Measurements from ENCODE around the gene MAPKAP1.
A peak's percentile ranks its signal among the peaks of the same experiment; 100 is the strongest.

MAPKAP1 gene

GRCh38 chr9:125494653-125494915 is 212.4 kb downstream of the MAPKAP1 start (continued):
- TF ChIP-seq RARB (CRISPR knock-in tag; IDR thresholded peaks at IDR 0.05) (no peak), ZNF70 (CRISPR knock-in tag; IDR thresholded peaks at IDR 0.05) (no peak)

DNA sequence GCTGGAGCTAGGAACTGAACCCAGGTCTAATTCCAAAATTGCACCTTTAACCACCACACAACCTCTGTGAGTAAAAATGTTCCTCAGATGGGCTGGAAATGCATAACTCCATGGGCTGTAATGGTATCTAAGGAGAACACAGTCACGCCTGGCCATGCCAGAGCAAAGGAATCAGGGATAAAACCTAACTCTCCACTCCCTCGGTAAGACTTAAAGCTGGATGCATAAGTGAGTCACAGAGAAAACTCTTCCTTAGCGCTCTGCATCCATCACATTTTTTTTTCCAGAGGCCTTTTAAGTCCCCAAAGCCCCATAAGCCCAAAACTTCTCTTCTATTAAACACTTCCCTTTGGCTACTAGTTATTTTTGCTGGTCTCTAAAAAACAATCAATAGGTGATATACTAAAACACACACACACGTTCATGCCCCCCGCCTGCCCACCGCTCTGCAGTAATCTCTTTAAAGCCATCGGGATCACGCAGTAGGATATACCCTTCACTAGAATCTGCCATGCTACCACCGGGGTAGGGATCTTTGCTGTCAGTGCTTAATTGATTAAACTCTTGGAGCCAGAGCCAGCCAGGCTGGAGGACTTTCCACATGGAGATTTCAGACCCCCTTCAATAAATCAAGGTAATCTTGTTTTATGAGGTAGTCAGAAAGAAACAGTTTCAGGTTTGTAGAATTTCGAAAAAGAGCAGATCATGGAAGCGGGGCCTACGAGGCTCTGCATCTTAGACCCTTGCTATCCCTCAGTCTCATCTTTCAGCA is 212.9 kb downstream of the MAPKAP1 start:
- peak; percentile 40; the same call in 2 of the 3 replicates for ATAC-seq
- TF ChIP-seq RARB (CRISPR knock-in tag; IDR thresholded peaks at IDR 0.05) (no peak), CSDC2 (CRISPR knock-in tag; IDR thresholded peaks at IDR 0.05) (no peak), GLIS3 (CRISPR knock-in tag; IDR thresholded peaks at IDR 0.05) (no peak)

GRCh38 chr9:125493384-125493783 is 213.6 kb downstream of the MAPKAP1 start:
- ATAC-seq, result no peak
- TF ChIP-seq GLIS3 (CRISPR knock-in tag; IDR thresholded peaks at IDR 0.05) (no peak), PATZ1 (CRISPR knock-in tag; IDR thresholded peaks at IDR 0.05; ENCODE audit: borderline replicate concordance) (no peak), ZFP30 (CRISPR knock-in tag; IDR thresholded peaks at IDR 0.05) (no peak), ARNTL (CRISPR knock-in tag; IDR thresholded peaks at IDR 0.05; ENCODE audit: borderline replicate concordance, low read depth) (no peak), ZNF8 (CRISPR knock-in tag; IDR thresholded peaks at IDR 0.05) (no peak), ZNF565 (CRISPR knock-in tag; conservative IDR thresholded peaks at IDR 0.05; ENCODE audit: low read depth) (no peak), RARB (CRISPR knock-in tag; IDR thresholded peaks at IDR 0.05) (no peak), TOX (CRISPR knock-in tag; IDR thresholded peaks at IDR 0.05; ENCODE audit: borderline replicate concordance) (no peak), CSDC2 (CRISPR knock-in tag; IDR thresholded peaks at IDR 0.05) (no peak), OSR1 (CRISPR knock-in tag; IDR thresholded peaks at IDR 0.05) (no peak), ZNF70 (CRISPR knock-in tag; IDR thresholded peaks at IDR 0.05) (no peak), ZFP3 (CRISPR knock-in tag; IDR thresholded peaks at IDR 0.05) (no peak)
- TF ChIP-seq, protein P1, sequence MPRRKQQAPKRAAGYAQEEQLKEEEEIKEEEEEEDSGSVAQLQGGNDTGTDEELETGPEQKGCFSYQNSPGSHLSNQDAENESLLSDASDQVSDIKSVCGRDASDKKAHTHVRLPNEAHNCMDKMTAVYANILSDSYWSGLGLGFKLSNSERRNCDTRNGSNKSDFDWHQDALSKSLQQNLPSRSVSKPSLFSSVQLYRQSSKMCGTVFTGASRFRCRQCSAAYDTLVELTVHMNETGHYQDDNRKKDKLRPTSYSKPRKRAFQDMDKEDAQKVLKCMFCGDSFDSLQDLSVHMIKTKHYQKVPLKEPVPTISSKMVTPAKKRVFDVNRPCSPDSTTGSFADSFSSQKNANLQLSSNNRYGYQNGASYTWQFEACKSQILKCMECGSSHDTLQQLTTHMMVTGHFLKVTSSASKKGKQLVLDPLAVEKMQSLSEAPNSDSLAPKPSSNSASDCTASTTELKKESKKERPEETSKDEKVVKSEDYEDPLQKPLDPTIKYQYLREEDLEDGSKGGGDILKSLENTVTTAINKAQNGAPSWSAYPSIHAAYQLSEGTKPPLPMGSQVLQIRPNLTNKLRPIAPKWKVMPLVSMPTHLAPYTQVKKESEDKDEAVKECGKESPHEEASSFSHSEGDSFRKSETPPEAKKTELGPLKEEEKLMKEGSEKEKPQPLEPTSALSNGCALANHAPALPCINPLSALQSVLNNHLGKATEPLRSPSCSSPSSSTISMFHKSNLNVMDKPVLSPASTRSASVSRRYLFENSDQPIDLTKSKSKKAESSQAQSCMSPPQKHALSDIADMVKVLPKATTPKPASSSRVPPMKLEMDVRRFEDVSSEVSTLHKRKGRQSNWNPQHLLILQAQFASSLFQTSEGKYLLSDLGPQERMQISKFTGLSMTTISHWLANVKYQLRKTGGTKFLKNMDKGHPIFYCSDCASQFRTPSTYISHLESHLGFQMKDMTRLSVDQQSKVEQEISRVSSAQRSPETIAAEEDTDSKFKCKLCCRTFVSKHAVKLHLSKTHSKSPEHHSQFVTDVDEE (CRISPR knock-in tag; IDR thresholded peaks at IDR 0.05), result no peak
- TF ChIP-seq, protein P2, sequence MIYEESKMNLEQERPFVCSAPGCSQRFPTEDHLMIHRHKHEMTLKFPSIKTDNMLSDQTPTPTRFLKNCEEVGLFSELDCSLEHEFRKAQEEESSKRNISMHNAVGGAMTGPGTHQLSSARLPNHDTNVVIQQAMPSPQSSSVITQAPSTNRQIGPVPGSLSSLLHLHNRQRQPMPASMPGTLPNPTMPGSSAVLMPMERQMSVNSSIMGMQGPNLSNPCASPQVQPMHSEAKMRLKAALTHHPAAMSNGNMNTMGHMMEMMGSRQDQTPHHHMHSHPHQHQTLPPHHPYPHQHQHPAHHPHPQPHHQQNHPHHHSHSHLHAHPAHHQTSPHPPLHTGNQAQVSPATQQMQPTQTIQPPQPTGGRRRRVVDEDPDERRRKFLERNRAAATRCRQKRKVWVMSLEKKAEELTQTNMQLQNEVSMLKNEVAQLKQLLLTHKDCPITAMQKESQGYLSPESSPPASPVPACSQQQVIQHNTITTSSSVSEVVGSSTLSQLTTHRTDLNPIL (CRISPR knock-in tag; IDR thresholded peaks at IDR 0.05; ENCODE audit: low read depth), result no peak

DNA sequence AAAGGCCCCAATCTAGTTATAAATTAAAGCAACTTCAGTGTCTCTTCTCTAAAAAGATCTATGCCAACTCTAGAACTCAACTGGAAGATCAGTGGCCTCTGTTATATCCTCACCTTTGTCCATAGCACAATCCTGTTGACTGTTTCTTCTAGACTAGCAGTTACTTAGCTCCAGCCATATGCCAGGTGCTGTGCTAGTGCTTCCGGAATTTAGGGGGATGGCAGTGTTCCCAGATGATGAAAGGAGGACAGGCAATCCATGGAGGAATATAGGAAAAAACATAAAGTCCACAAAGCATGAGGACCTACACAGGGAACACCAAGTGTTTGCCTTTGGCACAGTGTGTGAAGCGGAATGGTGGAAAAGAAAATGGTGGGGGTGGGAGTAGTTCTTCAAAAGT is 214.3 kb downstream of the MAPKAP1 start:
- no peak for ATAC-seq
- TF ChIP-seq, protein P2 (CRISPR knock-in tag; IDR thresholded peaks at IDR 0.05; ENCODE audit: low read depth), result no peak
- TF ChIP-seq TOX (CRISPR knock-in tag; IDR thresholded peaks at IDR 0.05; ENCODE audit: borderline replicate concordance) (no peak), ZNF565 (CRISPR knock-in tag; conservative IDR thresholded peaks at IDR 0.05; ENCODE audit: low read depth) (no peak), ESRRG (CRISPR knock-in tag; IDR thresholded peaks at IDR 0.05) (no peak), PPARA (CRISPR knock-in tag; IDR thresholded peaks at IDR 0.05; ENCODE audit: borderline replicate concordance) (no peak), POU6F1 (CRISPR knock-in tag; IDR thresholded peaks at IDR 0.05; ENCODE audit: borderline replicate concordance, low read depth) (no peak), ZNF70 (CRISPR knock-in tag; IDR thresholded peaks at IDR 0.05) (no peak), GLIS3 (CRISPR knock-in tag; IDR thresholded peaks at IDR 0.05) (no peak), ZNF8 (CRISPR knock-in tag; IDR thresholded peaks at IDR 0.05) (no peak), ZFP30 (CRISPR knock-in tag; IDR thresholded peaks at IDR 0.05) (no peak), SNAI2 (CRISPR knock-in tag; IDR thresholded peaks at IDR 0.05) (no peak), TCF4 (CRISPR knock-in tag; IDR thresholded peaks at IDR 0.05; ENCODE audit: borderline replicate concordance) (no peak), PATZ1 (CRISPR knock-in tag; IDR thresholded peaks at IDR 0.05; ENCODE audit: borderline replicate concordance) (no peak)
